ENCODE results near the gene PLA2G2F.

DNA sequence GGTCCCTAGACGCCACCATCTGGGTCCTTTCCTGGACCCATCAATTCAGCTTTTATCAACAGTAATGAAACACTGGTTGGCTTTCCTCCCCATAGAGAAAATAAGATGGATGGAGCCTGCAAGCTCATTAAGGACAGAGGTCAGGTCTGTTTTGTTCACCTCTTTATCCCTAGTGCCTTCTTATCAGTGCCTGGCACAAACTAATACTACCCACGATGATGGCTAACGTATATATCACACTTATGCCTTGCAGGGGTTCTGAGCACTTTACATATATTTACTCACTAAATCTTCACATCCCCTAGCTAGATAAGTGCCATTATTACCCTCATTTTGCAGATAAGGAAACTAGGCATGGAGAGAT, 41.7 kb downstream of the PLA2G2F start:
- TF ChIP-seq, protein P1, sequence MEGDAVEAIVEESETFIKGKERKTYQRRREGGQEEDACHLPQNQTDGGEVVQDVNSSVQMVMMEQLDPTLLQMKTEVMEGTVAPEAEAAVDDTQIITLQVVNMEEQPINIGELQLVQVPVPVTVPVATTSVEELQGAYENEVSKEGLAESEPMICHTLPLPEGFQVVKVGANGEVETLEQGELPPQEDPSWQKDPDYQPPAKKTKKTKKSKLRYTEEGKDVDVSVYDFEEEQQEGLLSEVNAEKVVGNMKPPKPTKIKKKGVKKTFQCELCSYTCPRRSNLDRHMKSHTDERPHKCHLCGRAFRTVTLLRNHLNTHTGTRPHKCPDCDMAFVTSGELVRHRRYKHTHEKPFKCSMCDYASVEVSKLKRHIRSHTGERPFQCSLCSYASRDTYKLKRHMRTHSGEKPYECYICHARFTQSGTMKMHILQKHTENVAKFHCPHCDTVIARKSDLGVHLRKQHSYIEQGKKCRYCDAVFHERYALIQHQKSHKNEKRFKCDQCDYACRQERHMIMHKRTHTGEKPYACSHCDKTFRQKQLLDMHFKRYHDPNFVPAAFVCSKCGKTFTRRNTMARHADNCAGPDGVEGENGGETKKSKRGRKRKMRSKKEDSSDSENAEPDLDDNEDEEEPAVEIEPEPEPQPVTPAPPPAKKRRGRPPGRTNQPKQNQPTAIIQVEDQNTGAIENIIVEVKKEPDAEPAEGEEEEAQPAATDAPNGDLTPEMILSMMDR (IDR thresholded peaks at IDR 0.05): no peak
- TF ChIP-seq POLR2A (IDR thresholded peaks at IDR 0.05): no peak
